ENCODE data around the gene LDLRAD2.

GRCh38 chr1:21823980-21824702, 12.1 kb downstream of the LDLRAD2 start:
- TF ChIP-seq CTCF (IDR thresholded peaks at IDR 0.05) (no peak), POLR2A (IDR thresholded peaks at IDR 0.05) (no peak)

Data from Peyer's patch (tissue), 4 donors.